Measurements from ENCODE around the gene CHN2. TPM values are rescaled to one million over a fixed set of nuclear protein-coding genes. Genes with fewer than 3 reads are reported as not detected.

CHN2 gene
- total RNA-seq, 1 experiment from 2014 or later: 5.1 TPM

GRCh38 chr7:29316926-29317325 lies 122.4 kb downstream of the CHN2 start:
- POLR2A ChIA-PET: interaction anchor here (0.6 kb wide), 1 partner anchor 122 kb away, joined by 3 read pairs; no protein-coding TSS in a partner anchor

GRCh38 chr7:29318853-29319718 lies 124.5 kb downstream of the CHN2 start:
- H3K27me3 Mint-ChIP-seq (ENCODE audit: insufficient read depth, unreplicated experiment): no peaks in the 10 kb centered on the region
- TF ChIP-seq CTCF (IDR thresholded peaks at IDR 0.05; ENCODE audit: unreplicated experiment): no peak
- H3K4me3 Mint-ChIP-seq (ENCODE audit: unreplicated experiment): no peak overlapping the region
- CTCF ChIA-PET: interaction anchor here (0.6 to 1.5 kb wide), 4 partner anchors 14 to 132 kb away, joined by 3 read pairs; no protein-coding TSS in a partner anchor
- H3K4me1 Mint-ChIP-seq (ENCODE audit: insufficient read depth, unreplicated experiment): peaks cover 5% of the 10 kb centered on the region
- DNase-seq (ENCODE audit: unreplicated experiment): no peak
- POLR2A ChIA-PET: interaction anchor here (1.4 kb wide), 1 partner anchor 10 kb away, joined by 4 read pairs; no protein-coding TSS in a partner anchor
- intact Hi-C loops (cut with micrococcal nuclease): no loop called here
- H3K9me3 Mint-ChIP-seq (ENCODE audit: unreplicated experiment): no peaks in the 10 kb centered on the region
- peaks cover 6% of the 10 kb centered on the region for H3K36me3 Mint-ChIP-seq (ENCODE audit: insufficient read depth, unreplicated experiment)
- no peak overlapping the region for H3K27ac Mint-ChIP-seq (ENCODE audit: low read depth, unreplicated experiment)
- BruUV-seq (replicated peaks): no TSS peak

More at GRCh38 chr7:29316926-29317325, 122.4 kb downstream of the CHN2 start:
- Mint-ChIP-seq H3K4me1 (ENCODE audit: insufficient read depth, unreplicated experiment) (peaks cover 5% of the 10 kb centered on the region), H3K27me3 (ENCODE audit: insufficient read depth, unreplicated experiment) (no peaks in the 10 kb centered on the region), H3K9me3 (ENCODE audit: unreplicated experiment) (no peaks in the 10 kb centered on the region), H3K4me3 (ENCODE audit: unreplicated experiment) (no peak overlapping the region), H3K36me3 (ENCODE audit: insufficient read depth, unreplicated experiment) (no peaks in the 10 kb centered on the region), H3K27ac (ENCODE audit: low read depth, unreplicated experiment) (no peak overlapping the region)
- BruUV-seq (replicated peaks): no TSS peak
- intact Hi-C loops (cut with micrococcal nuclease): no loop called here
- no peak for TF ChIP-seq CTCF (IDR thresholded peaks at IDR 0.05; ENCODE audit: unreplicated experiment)
- CTCF ChIA-PET: no interaction called here
- no peak for DNase-seq (ENCODE audit: unreplicated experiment)

- BruUV-seq (replicated peaks): no TSS peak
- ChIA-PET CTCF (interaction anchor here (0.6 to 1.5 kb wide), 3 partner anchors 15 to 133 kb away, joined by 3 read pairs; no protein-coding TSS in a partner anchor), POLR2A (interaction anchor here (1.4 kb wide), 1 partner anchor 10 kb away, joined by 4 read pairs; no protein-coding TSS in a partner anchor)
- peaks cover 5% of the 10 kb centered on the region for H3K4me1 Mint-ChIP-seq (ENCODE audit: insufficient read depth, unreplicated experiment)
- DNase-seq (ENCODE audit: unreplicated experiment): no peak
- H3K4me3 Mint-ChIP-seq (ENCODE audit: unreplicated experiment): no peak overlapping the region
- H3K9me3 Mint-ChIP-seq (ENCODE audit: unreplicated experiment): no peaks in the 10 kb centered on the region
- no peaks in the 10 kb centered on the region for H3K27me3 Mint-ChIP-seq (ENCODE audit: insufficient read depth, unreplicated experiment)
- TF ChIP-seq CTCF (IDR thresholded peaks at IDR 0.05; ENCODE audit: unreplicated experiment): no peak
- peaks cover 6% of the 10 kb centered on the region for H3K36me3 Mint-ChIP-seq (ENCODE audit: insufficient read depth, unreplicated experiment)
- no peak overlapping the region for H3K27ac Mint-ChIP-seq (ENCODE audit: low read depth, unreplicated experiment)
- intact Hi-C loops (cut with micrococcal nuclease): no loop called here
Observed at GRCh38 chr7:29319719-29320521, 125.3 kb downstream of the CHN2 start.

GRCh38 chr7:29320577-29320976 lies 126.0 kb downstream of the CHN2 start:
- Mint-ChIP-seq H3K36me3 (ENCODE audit: insufficient read depth, unreplicated experiment) (peaks cover 6% of the 10 kb centered on the region), H3K27me3 (ENCODE audit: insufficient read depth, unreplicated experiment) (no peaks in the 10 kb centered on the region), H3K27ac (ENCODE audit: low read depth, unreplicated experiment) (no peak overlapping the region), H3K4me3 (ENCODE audit: unreplicated experiment) (no peak overlapping the region), H3K4me1 (ENCODE audit: insufficient read depth, unreplicated experiment) (peaks cover 5% of the 10 kb centered on the region), H3K9me3 (ENCODE audit: unreplicated experiment) (no peaks in the 10 kb centered on the region)
- ChIA-PET POLR2A (interaction anchor here (1.4 kb wide), 1 partner anchor 29 kb away, joined by 4 read pairs; no protein-coding TSS in a partner anchor), CTCF (interaction anchor here (1.5 kb wide), 1 partner anchor 15 kb away, joined by 3 read pairs; no protein-coding TSS in a partner anchor)
- no TSS peak for BruUV-seq (replicated peaks)
- no peak for TF ChIP-seq CTCF (IDR thresholded peaks at IDR 0.05; ENCODE audit: unreplicated experiment)
- DNase-seq (ENCODE audit: unreplicated experiment): no peak
- intact Hi-C loops (cut with micrococcal nuclease): no loop called here
